ENCODE results near the gene GKN1.

The GKN1 gene

DNA sequence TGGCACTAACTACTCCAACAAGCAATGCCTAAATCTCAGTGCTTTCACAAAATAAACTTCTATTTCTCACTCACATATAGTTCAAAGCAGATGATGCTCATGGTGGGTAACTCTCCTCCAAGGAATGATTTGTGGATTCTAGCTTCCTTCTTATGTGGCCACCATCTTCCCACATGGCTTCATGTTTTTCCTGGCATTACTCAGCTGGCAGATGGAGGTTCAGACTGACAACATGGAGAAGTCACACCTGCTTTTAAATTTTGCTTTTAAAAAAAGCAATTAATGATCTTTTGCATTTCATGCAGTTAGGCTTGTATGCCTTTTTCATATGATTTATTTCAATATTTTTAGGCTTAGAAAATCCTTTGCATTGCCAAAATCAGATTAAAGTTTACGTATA is 15.4 kb upstream of the GKN1 start:
- TF ChIP-seq, protein P1, sequence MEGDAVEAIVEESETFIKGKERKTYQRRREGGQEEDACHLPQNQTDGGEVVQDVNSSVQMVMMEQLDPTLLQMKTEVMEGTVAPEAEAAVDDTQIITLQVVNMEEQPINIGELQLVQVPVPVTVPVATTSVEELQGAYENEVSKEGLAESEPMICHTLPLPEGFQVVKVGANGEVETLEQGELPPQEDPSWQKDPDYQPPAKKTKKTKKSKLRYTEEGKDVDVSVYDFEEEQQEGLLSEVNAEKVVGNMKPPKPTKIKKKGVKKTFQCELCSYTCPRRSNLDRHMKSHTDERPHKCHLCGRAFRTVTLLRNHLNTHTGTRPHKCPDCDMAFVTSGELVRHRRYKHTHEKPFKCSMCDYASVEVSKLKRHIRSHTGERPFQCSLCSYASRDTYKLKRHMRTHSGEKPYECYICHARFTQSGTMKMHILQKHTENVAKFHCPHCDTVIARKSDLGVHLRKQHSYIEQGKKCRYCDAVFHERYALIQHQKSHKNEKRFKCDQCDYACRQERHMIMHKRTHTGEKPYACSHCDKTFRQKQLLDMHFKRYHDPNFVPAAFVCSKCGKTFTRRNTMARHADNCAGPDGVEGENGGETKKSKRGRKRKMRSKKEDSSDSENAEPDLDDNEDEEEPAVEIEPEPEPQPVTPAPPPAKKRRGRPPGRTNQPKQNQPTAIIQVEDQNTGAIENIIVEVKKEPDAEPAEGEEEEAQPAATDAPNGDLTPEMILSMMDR (IDR thresholded peaks at IDR 0.05; ENCODE audit: extremely low read depth, missing control alignments), result no peak
- DNase-seq (ENCODE audit: low spot score), result no peak

DNA sequence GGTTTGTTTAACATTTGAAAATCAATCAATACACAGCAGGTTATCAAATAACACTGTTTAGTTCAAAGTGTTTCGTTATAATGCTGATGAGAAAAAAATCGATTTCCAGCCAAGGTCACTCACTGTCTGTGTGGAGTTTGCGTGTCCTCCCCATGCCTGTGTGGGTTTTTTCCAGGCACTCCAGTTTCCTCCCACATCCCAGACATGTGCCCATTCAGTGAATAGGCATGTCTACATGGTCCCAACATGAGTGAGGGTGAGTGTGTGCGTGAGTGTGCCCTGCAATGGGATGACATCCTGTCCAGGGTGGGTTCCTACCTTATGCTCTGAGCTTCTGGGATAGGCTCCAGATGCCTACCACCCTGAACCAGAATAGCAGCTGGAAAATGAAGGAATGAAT is 13.1 kb upstream of the GKN1 start:
- DNase-seq (ENCODE audit: low spot score), result no peak
- TF ChIP-seq, protein P1 (IDR thresholded peaks at IDR 0.05; ENCODE audit: extremely low read depth, missing control alignments), result no peak

DNA sequence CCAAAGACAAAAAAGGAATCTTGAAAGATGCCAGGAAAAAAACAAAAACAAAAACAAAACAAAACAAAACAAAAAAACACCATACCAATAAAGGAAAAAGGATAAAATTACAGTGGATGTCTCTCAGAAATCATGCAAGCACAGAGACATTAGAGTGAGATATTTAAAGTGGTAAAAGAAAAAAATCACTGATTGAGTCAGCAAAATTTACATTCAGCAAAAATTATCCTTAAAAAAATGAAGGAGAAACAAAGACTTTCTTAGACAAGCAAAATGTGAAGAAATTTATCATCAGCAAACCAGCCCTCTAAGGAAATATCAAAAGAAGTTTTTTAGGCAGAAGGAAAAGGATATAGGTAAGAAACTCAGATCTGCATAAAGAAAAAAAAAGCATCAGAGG is 10.2 kb upstream of the GKN1 start:
- TF ChIP-seq, protein P1 (IDR thresholded peaks at IDR 0.05; ENCODE audit: extremely low read depth, missing control alignments), result no peak
- no peak for DNase-seq (ENCODE audit: low spot score)

DNA sequence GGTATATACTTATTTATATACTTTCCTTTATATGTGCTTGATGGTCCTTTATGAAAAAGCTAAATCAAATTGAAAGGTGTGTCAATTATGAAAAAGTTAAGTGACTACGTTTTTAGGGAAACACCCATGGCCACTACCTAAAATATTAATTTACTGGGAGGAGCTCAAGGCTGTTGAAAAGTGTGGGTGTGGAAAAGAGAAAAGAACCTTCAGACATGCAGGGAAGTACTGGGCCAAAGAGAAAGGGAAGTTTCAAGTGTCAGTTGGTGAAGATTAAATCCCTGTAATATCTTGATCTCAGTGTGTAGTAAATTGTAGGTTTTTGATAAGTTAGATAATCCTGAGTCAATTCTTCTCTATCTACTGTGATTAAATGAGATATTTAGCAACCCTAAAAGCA is 6.2 kb upstream of the GKN1 start:
- no peak for DNase-seq (ENCODE audit: low spot score)

DNA sequence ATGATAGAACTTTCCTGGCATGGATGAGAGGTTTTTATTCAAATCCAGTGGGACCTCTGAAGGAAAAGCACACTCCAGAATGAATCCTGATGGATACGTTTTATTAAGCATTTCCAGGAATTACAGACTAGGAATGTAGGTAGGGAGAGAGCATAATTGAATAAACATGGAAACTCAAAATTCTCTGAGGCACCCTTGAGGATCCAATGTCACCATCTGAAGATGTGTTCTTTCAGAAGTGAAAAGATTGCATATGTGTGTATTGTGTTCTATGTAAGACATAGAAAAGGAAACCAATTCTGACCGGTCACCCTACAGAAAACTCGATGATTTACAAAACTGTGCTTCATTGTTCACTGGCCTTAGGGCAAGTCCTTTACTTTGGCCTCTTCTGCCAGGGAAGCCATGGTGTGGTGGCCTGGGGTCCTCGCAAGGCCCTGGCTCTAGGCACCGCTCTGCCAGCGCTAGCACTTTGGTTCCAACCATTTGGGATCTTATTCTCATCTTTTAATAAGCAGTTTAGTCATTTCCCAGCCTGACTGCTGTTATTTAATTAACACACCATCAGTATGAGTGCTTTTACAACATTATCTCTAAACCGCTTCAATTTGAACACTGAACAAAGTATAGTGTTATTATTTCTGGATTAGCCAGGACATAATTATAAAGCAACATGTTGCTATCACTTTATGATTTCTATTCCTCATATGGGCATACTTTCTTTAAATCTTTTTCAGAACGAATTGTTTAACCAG is 4.5 kb upstream of the GKN1 start:
- TF ChIP-seq, protein P1 (IDR thresholded peaks at IDR 0.05; ENCODE audit: extremely low read depth, missing control alignments), result no peak
- DNase-seq (ENCODE audit: low spot score), result no peak

More for the DNA sequence above, 6.2 kb upstream of the GKN1 start:
- TF ChIP-seq, protein P1 (IDR thresholded peaks at IDR 0.05; ENCODE audit: extremely low read depth, missing control alignments), result no peak

DNA sequence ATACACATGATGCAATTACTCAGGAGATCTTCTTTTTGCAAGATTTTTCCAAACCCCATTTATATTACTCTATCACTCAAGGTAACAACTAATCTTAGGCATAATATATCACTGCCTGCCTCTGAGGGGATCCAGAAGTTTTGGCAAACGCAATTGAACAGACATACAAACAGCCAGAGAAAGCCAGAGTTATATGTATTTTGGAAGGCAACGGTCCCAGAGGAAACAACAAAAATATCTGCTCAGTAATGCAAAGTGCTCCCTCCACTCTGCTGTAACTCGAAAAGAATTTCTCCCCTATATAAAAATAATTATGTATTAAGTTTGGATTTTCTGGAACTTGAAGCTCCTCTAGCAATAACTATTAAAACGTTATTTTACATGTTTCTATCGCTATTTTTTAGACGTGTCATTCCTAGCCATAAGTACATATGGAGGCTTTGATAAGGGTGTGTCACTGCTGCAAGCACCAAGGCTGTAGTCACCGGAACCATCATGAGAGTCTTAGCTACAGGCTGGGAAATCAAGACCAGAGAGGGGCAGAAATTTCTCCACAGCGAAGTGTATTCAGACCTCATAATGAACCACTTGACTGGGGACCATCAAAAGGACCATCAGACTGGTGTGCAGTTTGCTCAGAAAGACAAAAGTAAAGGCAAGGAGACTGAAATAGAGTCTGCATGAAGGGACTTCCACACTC is 3.7 kb upstream of the GKN1 start:
- DNase-seq (ENCODE audit: low spot score), result no peak
- TF ChIP-seq, protein P1 (IDR thresholded peaks at IDR 0.05; ENCODE audit: extremely low read depth, missing control alignments), result no peak

DNA sequence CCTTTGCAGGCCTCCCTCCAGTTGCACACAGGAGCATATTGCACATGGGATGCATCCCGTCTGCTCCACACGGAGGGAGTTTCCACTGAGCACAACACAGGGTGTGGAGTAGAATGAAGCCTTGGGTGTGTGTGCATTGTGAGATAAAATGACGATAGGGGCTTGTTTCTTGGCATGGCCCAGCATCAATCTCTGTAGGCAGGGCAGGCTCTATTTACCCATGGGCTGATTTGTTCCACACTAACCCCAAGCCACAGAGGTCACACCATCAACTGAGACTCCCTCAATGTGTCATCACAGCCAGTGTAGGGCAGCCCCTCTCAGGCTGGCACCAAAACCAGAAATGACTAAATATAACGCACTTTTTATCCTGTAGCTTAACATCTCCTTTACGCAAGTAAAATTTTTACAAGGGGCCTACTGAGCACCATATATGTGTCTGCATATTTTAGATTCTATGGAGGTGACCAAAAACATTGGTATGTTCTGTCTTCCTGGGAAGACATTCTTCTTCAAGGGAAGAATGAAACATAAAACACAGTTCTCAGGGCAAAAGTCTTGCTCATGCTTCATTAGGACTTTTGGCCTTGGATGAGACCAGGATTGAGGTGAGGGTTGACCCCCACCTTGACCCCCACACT is 2.7 kb upstream of the GKN1 start:
- DNase-seq (ENCODE audit: low spot score), result no peak
- TF ChIP-seq, protein P1 (IDR thresholded peaks at IDR 0.05; ENCODE audit: extremely low read depth, missing control alignments), result no peak
